ENCODE measurements around the gene CRACR2B.

DNA sequence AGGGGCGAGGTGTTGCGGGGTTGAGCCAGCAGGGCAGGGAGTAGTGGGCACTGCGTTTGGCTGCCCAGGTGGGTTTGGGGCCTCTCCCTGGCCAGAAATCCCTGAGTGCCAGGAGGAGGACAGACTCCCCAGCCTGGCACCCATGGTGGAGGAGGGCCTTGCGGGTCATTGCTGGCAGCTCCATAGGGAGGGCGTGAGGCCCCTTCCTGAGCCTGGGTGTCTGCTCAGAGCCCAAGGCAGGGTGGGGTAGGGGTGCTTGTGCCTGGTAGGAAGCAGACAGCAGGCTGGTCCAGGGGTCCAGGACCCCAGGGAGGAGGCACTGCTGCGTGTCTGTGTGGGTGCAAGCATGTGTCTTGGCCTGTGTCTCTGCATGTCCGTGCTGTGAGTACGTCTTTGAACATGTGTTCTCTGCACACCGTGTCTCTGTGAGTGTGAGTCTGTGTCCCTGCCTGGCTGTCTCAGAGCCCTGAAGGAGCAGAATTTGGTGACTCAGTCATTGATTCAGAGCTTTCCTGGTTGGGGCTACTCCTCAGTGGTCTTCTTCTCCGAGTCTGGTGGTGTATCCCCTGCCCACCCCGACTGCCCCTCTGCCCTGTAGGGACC, 18.9 kb downstream of the CRACR2B start:
- TF ChIP-seq, protein P1, sequence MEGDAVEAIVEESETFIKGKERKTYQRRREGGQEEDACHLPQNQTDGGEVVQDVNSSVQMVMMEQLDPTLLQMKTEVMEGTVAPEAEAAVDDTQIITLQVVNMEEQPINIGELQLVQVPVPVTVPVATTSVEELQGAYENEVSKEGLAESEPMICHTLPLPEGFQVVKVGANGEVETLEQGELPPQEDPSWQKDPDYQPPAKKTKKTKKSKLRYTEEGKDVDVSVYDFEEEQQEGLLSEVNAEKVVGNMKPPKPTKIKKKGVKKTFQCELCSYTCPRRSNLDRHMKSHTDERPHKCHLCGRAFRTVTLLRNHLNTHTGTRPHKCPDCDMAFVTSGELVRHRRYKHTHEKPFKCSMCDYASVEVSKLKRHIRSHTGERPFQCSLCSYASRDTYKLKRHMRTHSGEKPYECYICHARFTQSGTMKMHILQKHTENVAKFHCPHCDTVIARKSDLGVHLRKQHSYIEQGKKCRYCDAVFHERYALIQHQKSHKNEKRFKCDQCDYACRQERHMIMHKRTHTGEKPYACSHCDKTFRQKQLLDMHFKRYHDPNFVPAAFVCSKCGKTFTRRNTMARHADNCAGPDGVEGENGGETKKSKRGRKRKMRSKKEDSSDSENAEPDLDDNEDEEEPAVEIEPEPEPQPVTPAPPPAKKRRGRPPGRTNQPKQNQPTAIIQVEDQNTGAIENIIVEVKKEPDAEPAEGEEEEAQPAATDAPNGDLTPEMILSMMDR (IDR thresholded peaks at IDR 0.05) = no peak
- TF ChIP-seq POLR2AphosphoS5 (IDR thresholded peaks at IDR 0.05) = no peak
